ENCODE data around the gene CNR2. TPM values are rescaled to one million over a fixed set of nuclear protein-coding genes. Genes with fewer than 3 reads are reported as not detected.

Gene CNR2
- polyA plus RNA-seq, 1 donor: 0.06 TPM

GRCh38 chr1:23931491-23931880 is 18.3 kb upstream of the CNR2 start:
- H3K27ac ChIP-seq (ENCODE audit: low read length): no peak overlapping the region

GRCh38 chr1:23930861-23931490 is 17.8 kb upstream of the CNR2 start:
- no peak overlapping the region for H3K27ac ChIP-seq (ENCODE audit: low read length)
- no CpG with 5 or more reads among the region's 11 CpGs for WGBS (ENCODE audit: insufficient coverage, low lambda C conversion rate)
- H3K36me3 ChIP-seq (ENCODE audit: control insufficient read depth, insufficient read depth, low read length): no peaks in the 10 kb centered on the region
- H3K27me3 ChIP-seq (ENCODE audit: control insufficient read depth, insufficient read depth, low read length): no peaks in the 10 kb centered on the region
- H3K4me1 ChIP-seq (ENCODE audit: control insufficient read depth, insufficient read depth, low read length): no peaks in the 10 kb centered on the region
- no peaks in the 10 kb centered on the region for H3K9me3 ChIP-seq (ENCODE audit: control insufficient read depth, low read depth, low read length)
- H3K4me3 ChIP-seq (ENCODE audit: low read length): no peak overlapping the region
- DNase-seq: no peak

More at GRCh38 chr1:23931491-23931880, 18.3 kb upstream of the CNR2 start:
- H3K4me3 ChIP-seq (ENCODE audit: low read length): no peak overlapping the region
- no peaks in the 10 kb centered on the region for H3K36me3 ChIP-seq (ENCODE audit: control insufficient read depth, insufficient read depth, low read length)
- H3K9me3 ChIP-seq (ENCODE audit: control insufficient read depth, low read depth, low read length): no peaks in the 10 kb centered on the region
- H3K4me1 ChIP-seq (ENCODE audit: control insufficient read depth, insufficient read depth, low read length): no peaks in the 10 kb centered on the region
- no peaks in the 10 kb centered on the region for H3K27me3 ChIP-seq (ENCODE audit: control insufficient read depth, insufficient read depth, low read length)
- DNase-seq: no peak
- WGBS (ENCODE audit: insufficient coverage, low lambda C conversion rate): no CpG with 5 or more reads among the region's 1 CpG

- Histone ChIP-seq H3K36me3 (ENCODE audit: control insufficient read depth, insufficient read depth, low read length) (no peaks in the 10 kb centered on the region), H3K9me3 (ENCODE audit: control insufficient read depth, low read depth, low read length) (no peaks in the 10 kb centered on the region), H3K27ac (ENCODE audit: low read length) (no peak overlapping the region), H3K27me3 (ENCODE audit: control insufficient read depth, insufficient read depth, low read length) (no peaks in the 10 kb centered on the region), H3K4me3 (ENCODE audit: low read length) (no peak overlapping the region), H3K4me1 (ENCODE audit: control insufficient read depth, insufficient read depth, low read length) (no peaks in the 10 kb centered on the region)
- no CpG with 5 or more reads among the region's 5 CpGs for WGBS (ENCODE audit: insufficient coverage, low lambda C conversion rate)
- no peak for DNase-seq
Measured at GRCh38 chr1:23930270-23930669, 17.1 kb upstream of the CNR2 start.

- Histone ChIP-seq H3K9me3 (ENCODE audit: control insufficient read depth, low read depth, low read length) (no peaks in the 10 kb centered on the region), H3K4me3 (ENCODE audit: low read length) (no peak overlapping the region), H3K36me3 (ENCODE audit: control insufficient read depth, insufficient read depth, low read length) (no peaks in the 10 kb centered on the region), H3K27me3 (ENCODE audit: control insufficient read depth, insufficient read depth, low read length) (no peaks in the 10 kb centered on the region), H3K4me1 (ENCODE audit: control insufficient read depth, insufficient read depth, low read length) (no peaks in the 10 kb centered on the region), H3K27ac (ENCODE audit: low read length) (no peak overlapping the region)
- WGBS (ENCODE audit: insufficient coverage, low lambda C conversion rate): 100% methylated on average over 1 of the region's 4 CpGs
- no peak for DNase-seq
Measured at GRCh38 chr1:23928789-23929188, 15.6 kb upstream of the CNR2 start.

GRCh38 chr1:23927097-23927496 is 13.9 kb upstream of the CNR2 start:
- Histone ChIP-seq H3K36me3 (ENCODE audit: control insufficient read depth, insufficient read depth, low read length) (no peaks in the 10 kb centered on the region), H3K9me3 (ENCODE audit: control insufficient read depth, low read depth, low read length) (no peaks in the 10 kb centered on the region), H3K27ac (ENCODE audit: low read length) (no peak overlapping the region), H3K4me3 (ENCODE audit: low read length) (no peak overlapping the region), H3K27me3 (ENCODE audit: control insufficient read depth, insufficient read depth, low read length) (no peaks in the 10 kb centered on the region), H3K4me1 (ENCODE audit: control insufficient read depth, insufficient read depth, low read length) (no peaks in the 10 kb centered on the region)
- DNase-seq: no peak
- WGBS (ENCODE audit: insufficient coverage, low lambda C conversion rate): no CpG with 5 or more reads among the region's 1 CpG

- no peaks in the 10 kb centered on the region for H3K9me3 ChIP-seq (ENCODE audit: control insufficient read depth, low read depth, low read length)
- no peak overlapping the region for H3K4me3 ChIP-seq (ENCODE audit: low read length)
- H3K27me3 ChIP-seq (ENCODE audit: control insufficient read depth, insufficient read depth, low read length): no peaks in the 10 kb centered on the region
- H3K36me3 ChIP-seq (ENCODE audit: control insufficient read depth, insufficient read depth, low read length): no peaks in the 10 kb centered on the region
- no CpG with 5 or more reads among the region's 3 CpGs for WGBS (ENCODE audit: insufficient coverage, low lambda C conversion rate)
- DNase-seq: no peak
- H3K4me1 ChIP-seq (ENCODE audit: control insufficient read depth, insufficient read depth, low read length): peaks cover 5% of the 10 kb centered on the region
- no peak overlapping the region for H3K27ac ChIP-seq (ENCODE audit: low read length)
Measured at GRCh38 chr1:23925279-23925678, 12.1 kb upstream of the CNR2 start.

- no peaks in the 10 kb centered on the region for H3K36me3 ChIP-seq (ENCODE audit: control insufficient read depth, insufficient read depth, low read length)
- no peak overlapping the region for H3K4me3 ChIP-seq (ENCODE audit: low read length)
- peaks cover 12% of the 10 kb centered on the region for H3K4me1 ChIP-seq (ENCODE audit: control insufficient read depth, insufficient read depth, low read length)
- H3K27ac ChIP-seq (ENCODE audit: low read length): no peak overlapping the region
- no peaks in the 10 kb centered on the region for H3K9me3 ChIP-seq (ENCODE audit: control insufficient read depth, low read depth, low read length)
- no CpG with 5 or more reads among the region's 11 CpGs for WGBS (ENCODE audit: insufficient coverage, low lambda C conversion rate)
- no peak for DNase-seq
- no peaks in the 10 kb centered on the region for H3K27me3 ChIP-seq (ENCODE audit: control insufficient read depth, insufficient read depth, low read length)
Measured at GRCh38 chr1:23924601-23925000, 11.4 kb upstream of the CNR2 start.

- H3K4me3 ChIP-seq (ENCODE audit: low read length): no peak overlapping the region
- H3K36me3 ChIP-seq (ENCODE audit: control insufficient read depth, insufficient read depth, low read length): no peaks in the 10 kb centered on the region
- peaks cover 18% of the 10 kb centered on the region for H3K4me1 ChIP-seq (ENCODE audit: control insufficient read depth, insufficient read depth, low read length)
- H3K27me3 ChIP-seq (ENCODE audit: control insufficient read depth, insufficient read depth, low read length): no peaks in the 10 kb centered on the region
- no peaks in the 10 kb centered on the region for H3K9me3 ChIP-seq (ENCODE audit: control insufficient read depth, low read depth, low read length)
- no peak for DNase-seq
- no peak overlapping the region for H3K27ac ChIP-seq (ENCODE audit: low read length)
- WGBS (ENCODE audit: insufficient coverage, low lambda C conversion rate): 100% methylated on average over 1 of the region's 8 CpGs
Measured at GRCh38 chr1:23923592-23924499, 10.7 kb upstream of the CNR2 start.

- H3K9me3 ChIP-seq (ENCODE audit: control insufficient read depth, low read depth, low read length): no peaks in the 10 kb centered on the region
- H3K4me3 ChIP-seq (ENCODE audit: low read length): no peak overlapping the region
- no peaks in the 10 kb centered on the region for H3K36me3 ChIP-seq (ENCODE audit: control insufficient read depth, insufficient read depth, low read length)
- peaks cover 19% of the 10 kb centered on the region for H3K4me1 ChIP-seq (ENCODE audit: control insufficient read depth, insufficient read depth, low read length)
- no peaks in the 10 kb centered on the region for H3K27me3 ChIP-seq (ENCODE audit: control insufficient read depth, insufficient read depth, low read length)
- no peak overlapping the region for H3K27ac ChIP-seq (ENCODE audit: low read length)
- 57% methylated on average over 1 of the region's 8 CpGs for WGBS (ENCODE audit: insufficient coverage, low lambda C conversion rate)
- no peak for DNase-seq
Measured at GRCh38 chr1:23922321-23922943, 9.3 kb upstream of the CNR2 start.

GRCh38 chr1:23916209-23917131 is 3.3 kb upstream of the CNR2 start:
- peak; percentile 72 to 80 for DNase-seq
- H3K9me3 ChIP-seq (ENCODE audit: control insufficient read depth, low read depth, low read length): no peaks in the 10 kb centered on the region
- H3K4me3 ChIP-seq (ENCODE audit: low read length): no peak overlapping the region
- no peaks in the 10 kb centered on the region for H3K27me3 ChIP-seq (ENCODE audit: control insufficient read depth, insufficient read depth, low read length)
- 88% methylated on average over 3 of the region's 12 CpGs for WGBS (ENCODE audit: insufficient coverage, low lambda C conversion rate)
- H3K27ac ChIP-seq (ENCODE audit: low read length): no peak overlapping the region
- H3K36me3 ChIP-seq (ENCODE audit: control insufficient read depth, insufficient read depth, low read length): no peaks in the 10 kb centered on the region
- H3K4me1 ChIP-seq (ENCODE audit: control insufficient read depth, insufficient read depth, low read length): peaks cover 21% of the 10 kb centered on the region

All from large intestine (tissue), 3 donors.